HL-60/S4 treated with phorbol 12-myristate 13-acetate at 8.2 ng/mL for 4 days and 3 days (cell line): ENCODE results near the gene DPP6.

Experiments
- in situ Hi-C: fragments of 300-500 bp; cut with MboI; formaldehyde crosslinking; loops from 2 replicates; pipeline ENCODE4 v1.15.0; 2022; ENCODE audit warnings: low sequenced_read_pairs

DPP6 gene

DNA sequence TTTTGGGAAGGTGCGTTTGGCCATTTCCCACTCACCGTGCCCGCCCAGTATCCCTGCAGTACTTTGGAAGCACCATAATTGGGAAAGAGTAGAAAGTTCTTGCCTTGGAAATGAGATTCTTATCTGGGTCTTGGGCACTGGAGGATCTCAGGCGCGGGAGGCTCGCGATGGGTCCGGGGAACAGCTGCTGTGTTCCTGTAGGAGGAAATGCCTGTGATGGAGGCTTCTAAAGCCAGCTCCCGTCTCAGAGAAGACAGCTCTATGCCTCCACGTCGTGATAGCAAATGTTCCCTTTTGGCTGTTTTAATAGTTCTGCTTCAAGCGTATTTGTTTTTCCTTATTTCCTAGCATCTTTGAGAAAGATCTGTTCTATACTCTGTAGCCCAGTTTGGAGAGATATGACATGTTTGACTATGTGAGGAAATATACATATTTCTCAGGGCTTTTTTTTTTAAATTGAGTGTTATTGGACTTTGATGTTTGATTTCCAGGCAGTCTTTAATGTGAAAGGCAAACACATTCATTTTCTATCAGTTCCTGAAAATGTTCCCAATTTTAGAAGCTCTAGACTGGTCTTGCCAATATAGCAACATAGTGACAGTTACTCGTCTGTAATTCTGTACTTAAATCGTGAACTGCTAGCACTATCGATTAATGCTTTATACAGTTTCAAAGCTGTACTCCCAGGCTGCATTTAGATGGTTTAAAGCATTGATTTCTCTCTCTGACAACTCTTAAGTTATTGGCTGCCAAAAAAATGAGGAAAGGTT, 280.8 kb downstream of the DPP6 start:
- in situ Hi-C loops, result no loop called here

DNA sequence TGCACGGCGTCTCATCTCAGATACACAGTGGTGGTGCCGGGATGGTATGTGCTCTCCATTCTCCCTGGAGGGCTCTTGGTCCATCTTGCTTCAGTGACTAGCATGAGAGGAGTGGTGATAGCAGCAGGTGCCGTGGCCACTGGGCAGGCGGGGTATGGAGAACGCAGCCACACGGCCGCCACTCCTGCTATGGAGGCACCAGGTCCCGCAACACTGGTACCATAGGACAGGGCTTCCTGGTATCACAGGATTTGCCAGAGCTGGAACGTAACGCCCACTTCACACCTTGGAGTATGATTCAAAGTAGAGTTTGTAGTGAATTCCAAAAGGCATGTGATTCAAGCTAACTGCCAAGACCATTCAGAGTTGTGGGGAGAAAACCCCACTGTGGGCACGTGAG, 284.1 kb downstream of the DPP6 start:
- in situ Hi-C loops, result no loop called here

DNA sequence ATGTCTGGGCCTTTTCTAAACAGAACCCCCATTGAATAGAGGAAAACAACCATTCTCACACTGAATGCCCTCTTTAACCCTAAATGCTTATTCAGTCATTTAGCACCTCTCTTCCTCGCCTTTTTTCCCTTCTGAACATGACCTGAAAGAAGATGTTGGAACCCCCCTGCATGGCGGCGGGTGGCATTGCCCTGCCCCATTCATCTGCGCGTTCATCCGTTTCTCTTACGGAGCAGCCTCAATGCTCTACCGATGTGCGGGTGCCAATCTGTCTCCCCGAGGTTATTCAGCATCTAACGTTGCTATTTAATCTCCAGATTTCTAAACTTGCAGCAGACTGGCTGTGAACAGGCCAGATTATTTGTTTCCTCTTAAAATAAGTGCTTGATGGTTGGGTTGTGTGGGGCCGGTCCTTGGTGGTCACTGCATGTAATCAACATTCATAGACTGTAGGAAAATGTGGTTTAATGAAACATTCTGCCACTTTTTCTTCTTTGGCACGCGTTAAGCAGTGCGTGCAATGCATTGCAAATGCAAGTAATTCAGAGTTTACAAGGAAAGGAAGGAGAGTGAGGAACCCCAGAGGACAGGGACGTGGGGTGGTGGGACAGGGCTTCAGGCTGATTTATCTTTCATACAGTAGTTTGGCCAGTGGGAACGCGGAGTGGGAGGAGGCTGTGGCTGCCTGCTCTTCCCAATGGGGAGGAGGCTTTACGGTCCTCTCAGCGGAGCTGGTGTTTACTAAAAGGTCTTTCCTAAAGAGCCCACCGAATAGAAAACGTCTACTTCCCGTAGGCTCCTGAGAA, 286.7 kb downstream of the DPP6 start:
- in situ Hi-C loops, result no loop called here

DNA sequence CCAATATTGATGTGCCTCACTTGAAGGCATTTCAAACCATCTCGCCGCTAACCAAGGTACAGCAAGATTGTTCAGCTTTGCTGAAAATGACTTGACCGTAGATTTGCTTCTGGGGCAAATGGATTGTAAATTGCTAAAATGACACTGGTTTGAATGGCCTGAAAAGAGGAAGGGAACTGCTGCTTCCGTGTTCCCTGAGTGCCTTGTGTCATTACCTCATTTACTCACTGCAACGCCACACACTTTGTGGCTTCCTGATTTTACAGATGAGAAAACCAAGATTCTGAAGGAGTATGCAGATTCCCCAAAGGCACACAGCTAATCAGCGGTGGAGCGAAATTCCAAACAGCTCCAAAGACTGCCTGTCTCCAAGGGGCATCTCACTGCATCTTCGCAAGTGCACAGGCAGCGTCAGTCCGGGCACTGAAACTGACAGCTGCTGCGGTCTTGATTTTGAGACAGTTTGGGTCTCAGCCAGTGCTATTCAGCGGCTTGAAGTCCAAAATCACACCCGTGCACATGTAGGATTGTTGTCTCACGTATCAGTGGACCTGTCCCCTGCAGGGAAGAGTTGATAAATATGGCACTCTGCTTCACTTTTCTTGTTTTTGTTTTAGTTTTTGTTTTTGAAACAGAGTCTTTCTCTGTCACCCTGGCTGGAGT, 290.9 kb downstream of the DPP6 start:
- in situ Hi-C loops, result no loop called here

DNA sequence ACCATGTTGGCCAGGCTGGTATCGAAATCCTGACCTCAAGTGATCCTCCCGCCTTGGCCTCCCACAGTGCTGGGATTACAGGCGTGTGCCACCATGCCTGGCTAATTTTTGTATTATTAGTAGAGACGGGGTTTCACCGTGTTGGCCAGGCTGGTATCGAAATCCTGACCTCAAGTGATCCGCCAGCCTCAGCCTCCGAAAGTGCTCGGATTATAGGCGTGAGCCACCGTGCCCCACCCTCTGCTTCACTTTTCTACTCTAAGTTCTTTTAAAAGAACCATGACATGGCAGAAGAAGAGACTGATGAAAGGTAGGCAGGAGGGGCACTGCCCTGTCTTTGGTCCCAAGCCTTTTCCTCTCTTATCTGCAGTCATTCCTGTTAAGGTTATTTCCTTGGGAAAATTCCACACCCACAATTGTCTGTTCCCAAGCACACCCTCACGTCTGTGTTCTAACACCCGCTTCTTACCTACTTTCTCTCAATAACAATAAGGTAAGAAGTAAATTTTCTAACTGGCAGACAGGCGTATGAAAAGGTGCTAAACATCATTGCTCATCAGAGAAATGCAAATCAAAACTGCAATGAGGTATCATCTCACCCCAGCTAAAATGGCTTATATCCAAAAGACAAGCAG, 291.7 kb downstream of the DPP6 start:
- in situ Hi-C loops, result no loop called here

DNA sequence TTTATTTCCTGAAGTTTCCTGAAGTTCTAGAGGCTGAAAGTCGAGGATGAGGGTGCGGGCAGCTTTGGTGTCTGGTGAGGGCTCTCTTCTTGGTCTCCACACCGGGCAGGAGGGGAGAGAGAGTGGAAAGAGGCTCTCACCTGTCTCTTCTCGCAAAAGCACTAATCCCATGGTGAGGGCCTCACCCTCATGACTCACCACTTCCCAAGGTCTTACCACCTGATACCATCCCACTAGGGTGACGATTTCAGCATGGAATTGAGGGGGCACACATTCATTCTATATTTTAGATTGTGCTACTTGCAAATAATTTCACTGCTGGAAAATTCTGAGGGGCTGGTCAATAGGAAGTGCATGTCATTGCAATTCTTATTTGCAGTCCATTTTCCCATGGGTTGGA, 292.9 kb downstream of the DPP6 start:
- in situ Hi-C loops, result no loop called here

DNA sequence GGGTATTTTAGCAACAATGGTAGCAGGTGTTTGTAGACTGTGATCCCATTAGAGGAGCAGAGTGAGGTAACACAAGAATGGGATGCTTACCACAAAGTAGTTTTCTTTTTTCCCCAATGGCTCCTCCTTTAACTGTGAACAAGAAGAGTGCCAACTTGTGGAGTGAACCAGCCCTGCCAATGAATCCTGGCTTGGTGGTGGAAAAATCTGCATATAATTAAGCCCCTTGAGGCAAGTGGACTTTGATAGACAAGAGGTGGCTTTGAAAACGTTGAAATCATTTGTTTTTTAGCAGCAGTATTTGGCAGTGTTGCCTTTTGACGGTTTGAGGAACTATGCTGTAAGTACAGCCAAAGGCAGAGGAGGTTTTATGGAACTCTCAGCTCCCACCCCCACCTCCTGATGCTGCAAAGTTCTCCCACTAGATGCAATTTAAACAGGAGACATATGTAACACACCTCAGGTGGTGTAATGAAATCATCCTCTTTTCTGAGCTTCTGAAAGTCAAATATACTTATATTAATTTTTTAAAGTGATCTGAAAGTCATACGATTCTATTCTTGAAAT, 295.6 kb downstream of the DPP6 start:
- in situ Hi-C loops, result no loop called here

DNA sequence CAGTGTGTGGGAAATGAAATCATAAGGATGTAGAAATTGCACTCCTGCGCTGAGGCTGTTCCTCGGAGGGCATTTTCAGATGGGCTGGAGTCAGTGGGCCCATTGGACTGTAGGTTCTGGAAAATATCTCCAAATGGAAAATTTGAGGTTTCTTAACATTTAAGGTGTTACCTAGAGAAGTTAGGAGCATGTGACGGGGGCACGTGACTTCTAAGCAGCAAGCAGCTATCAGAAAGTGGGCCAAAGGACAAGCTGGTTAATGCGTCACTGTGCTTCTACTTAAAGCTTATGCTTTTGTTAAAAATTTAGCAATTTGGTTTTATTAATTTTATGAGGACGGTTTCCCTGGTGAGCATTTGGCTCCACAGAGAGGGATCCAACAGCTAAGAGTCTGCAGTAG, 298.7 kb downstream of the DPP6 start:
- in situ Hi-C loops, result no loop called here

DNA sequence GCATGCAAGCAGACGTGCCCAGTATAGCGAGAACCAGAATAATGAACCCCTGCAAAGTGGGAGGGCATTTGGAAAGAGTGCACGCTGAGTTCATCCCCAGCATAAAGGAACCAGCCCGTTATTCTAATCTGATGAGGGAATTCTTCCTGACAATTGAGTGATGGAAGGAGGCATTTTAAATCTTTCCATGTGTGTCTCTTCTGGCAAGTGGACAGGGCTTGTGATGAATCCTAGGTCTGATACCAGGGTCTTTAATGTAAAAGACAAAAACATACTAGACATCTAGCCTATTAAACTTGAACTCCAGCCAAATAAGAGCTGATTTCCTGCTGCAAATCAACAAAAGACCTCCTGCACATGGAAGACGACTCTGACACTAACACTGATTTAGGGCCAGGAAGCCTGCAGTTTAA, 301.2 kb downstream of the DPP6 start:
- in situ Hi-C loops, result no loop called here

DNA sequence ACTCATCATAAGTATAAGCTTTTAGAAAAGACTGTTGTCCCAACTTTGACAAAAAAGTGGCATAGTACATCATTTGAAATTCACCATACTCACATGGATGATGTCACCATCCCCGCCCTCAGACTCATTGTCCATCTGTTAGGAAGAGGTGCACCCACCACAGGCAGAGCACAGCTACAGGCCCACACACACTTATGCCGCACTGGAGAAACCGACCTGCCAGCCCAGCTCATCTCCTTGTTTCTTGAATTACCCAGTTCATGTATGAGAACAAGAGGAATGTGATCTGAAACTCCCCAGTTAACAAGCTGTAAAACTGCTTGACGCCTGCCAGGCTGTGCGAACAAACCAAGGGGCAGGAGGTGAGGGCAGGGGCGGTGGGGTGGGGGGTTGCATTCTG, 312.0 kb downstream of the DPP6 start:
- in situ Hi-C loops, result no loop called here

DNA sequence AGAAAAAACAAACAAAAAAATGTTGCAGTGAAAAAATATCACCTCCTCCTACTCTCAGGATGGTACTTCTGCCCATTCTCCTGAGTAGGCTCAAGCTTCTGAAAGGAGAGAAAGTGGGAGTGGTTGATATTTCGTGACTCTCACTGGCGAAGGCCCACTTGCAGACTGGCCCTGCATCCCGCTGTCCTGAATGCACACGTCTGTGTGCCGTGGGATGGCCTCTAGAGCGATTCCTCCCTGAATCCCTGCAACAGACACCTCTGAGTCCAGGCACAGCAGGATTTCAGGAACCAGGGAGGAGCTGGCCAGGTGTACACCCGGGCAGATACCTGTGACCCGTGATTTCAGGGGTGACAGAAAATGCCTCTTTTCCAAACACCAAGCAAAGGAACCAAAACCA, 319.2 kb downstream of the DPP6 start:
- in situ Hi-C loops, result no loop called here

DNA sequence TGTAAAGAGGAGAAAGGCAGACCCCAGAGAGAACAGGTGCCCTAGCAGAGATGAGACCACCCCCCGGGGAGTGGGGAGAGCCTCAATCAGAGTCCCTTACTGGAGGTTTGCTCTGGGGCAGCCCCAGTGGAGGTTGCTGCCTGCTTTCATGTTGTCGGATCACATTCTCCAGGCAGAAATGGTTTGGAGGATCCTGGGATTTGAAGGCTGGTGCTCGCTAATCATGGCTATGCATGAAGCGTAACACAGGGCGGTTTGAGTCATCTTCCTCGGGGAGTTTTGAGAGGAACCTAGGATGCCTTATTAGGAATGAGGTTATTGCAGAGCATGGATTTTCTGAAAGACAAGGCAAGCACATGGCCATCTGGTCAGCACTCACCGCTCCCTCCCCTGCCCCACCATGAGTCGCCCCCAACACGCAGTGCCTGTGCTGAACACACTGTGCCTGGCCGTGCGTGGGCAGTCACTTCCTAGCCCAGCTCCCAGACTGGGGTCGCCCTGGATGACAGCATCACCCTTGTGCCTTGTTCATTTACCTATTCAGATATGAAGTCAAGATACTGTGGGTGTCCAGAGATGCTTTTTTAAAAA, 319.9 kb downstream of the DPP6 start:
- in situ Hi-C loops, result no loop called here

DNA sequence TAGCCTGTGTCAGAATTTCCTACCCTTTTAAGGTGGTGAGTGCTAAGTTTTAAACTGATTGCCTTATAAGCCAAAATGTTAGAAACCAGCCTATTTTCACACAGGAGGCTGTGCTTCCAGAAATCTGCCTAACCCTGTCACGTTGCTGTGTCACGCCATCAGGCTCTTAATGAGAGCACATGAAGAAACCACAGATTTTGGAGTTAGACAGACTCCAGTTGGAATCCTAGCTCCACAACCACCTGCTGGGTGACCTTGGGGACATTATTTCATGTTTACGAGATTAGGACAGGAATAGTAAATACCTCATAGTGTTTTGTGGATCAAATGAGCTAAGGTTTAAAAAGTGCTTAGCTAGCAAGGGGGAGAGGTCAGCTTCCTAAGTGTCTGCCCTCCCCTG, 321.8 kb downstream of the DPP6 start:
- in situ Hi-C loops, result no loop called here

DNA sequence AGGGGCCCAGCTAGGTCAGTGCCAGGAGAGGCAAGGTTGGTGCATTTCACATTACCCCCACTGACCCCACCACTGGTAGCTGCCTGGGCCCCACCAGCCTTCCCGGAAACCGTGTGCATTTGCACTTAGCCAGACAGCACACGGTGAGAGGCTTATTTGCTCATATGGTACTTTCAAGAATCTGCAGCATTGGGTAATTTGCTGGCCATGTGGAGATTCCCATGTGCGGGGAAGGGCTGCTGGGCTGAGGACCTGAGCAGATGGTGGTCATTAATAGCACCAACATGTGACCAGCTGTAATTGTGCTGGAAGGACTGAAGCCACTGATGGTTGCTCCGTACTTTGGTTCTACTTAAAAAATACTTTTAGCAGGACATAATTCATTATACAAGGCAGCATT, 323.8 kb downstream of the DPP6 start:
- in situ Hi-C loops, result no loop called here

DNA sequence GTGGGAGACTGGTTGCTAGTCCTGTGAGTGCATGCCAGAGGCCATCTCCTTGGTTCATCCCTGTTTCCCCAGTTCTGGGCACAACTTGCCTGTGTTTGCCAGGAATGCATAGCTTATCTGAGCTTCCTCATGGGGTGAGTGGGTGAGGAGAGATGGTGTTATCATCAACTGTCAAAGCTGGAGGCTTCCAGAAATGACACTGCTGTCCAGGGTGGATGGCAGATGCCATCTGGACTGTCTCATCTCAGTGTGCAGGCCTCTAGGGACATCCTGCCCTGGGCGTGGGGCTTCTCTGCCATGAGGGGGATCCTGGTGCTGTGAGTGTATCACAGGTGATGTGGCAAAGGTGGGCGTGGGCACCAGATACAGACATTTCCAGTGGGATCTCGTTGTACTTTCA, 328.6 kb downstream of the DPP6 start:
- in situ Hi-C loops, result no loop called here

DNA sequence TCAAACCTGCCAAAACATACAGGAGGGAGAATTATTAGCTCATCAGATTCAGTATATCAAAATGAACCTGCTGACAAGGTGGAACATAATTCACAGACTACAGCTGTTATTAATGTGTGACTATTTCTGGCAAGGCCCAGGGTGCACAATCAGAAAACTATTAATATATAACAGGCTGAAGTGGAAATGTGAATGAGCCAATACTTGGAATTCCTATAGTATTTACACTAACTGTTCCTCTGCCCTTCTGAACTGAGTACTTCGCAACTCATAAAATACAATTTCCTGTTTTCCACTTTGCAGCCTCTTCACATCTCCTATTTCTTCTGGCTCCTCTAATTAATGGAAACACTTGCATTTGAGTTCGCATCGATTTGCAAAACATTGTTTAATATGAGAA, 330.8 kb downstream of the DPP6 start:
- in situ Hi-C loops, result no loop called here

DNA sequence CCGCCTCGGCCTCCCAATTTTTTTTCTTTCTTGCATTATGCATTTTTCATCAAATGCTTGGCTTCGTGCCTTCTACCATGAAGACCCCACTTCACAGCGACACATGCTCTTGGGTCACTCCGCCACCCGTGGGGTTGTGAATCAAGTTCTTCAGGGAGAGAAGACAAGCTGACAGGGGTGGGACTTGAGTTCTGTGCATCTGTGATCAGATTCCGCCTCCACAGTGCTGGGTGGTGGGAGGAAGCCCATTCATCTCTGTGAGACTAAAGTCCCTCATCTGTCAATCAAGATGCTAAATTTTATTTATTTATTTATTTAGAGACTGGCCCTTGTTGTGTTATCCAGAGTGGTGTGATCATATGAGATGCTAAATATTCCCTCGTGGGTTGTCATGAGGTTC, 333.0 kb downstream of the DPP6 start:
- in situ Hi-C loops, result no loop called here

DNA sequence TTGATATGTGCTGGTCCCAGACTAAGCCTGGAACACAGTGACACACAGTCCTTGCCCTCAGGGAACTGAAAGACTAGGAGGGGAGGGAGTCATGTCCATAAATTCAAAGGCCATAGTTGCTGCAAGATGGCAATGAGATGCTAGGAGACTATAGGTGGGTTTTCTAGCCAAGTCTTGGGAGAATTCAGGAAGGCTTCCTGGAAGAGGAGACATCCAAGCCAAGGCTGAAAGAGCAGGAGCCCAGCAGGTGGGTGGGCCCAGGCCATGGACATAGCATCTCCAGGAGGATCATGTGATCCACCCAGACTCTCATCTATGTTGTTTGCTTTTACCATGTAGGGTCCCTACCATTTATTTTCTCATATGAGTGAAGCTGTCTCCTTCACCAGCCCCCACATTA, 335.1 kb downstream of the DPP6 start:
- in situ Hi-C loops, result no loop called here

DNA sequence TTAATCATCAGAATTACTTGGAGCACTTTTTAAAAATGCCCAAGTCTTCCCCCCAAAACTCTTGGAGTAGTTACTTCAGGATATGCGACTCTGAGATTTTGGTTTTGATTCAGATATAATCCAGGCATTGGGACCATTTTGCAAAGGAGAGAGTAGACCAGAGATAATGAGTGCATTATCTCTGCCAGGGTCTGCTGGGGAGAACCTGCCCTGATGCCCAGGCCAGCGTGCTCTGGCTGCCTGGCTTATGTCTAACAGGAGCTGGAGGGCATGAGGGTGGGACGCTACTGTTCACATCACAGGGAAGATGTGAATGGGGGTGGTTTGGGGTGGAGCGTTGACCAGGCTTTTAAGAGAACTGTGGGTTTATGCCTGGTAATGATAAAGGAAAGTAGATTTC, 336.2 kb downstream of the DPP6 start:
- in situ Hi-C loops, result no loop called here

DNA sequence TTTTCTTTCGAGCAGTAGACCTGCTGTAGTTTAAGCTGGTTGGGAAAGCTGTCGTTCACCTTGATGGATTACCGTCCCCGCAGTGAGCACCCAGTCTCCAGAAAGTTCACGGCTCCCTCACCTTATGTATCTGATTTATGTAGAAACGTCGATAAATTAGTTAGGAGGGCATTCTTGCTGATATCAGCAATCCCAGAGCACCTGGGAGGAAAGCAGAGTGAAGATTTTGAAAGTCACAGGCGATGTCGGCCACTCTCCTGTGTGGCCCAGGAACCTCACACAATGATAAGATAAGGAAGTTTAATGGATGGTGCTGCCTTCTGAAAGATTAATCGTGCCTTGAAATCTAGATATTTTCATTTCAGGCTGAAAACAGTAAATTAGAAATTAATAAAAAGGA, 336.8 kb downstream of the DPP6 start:
- in situ Hi-C loops, result no loop called here

DNA sequence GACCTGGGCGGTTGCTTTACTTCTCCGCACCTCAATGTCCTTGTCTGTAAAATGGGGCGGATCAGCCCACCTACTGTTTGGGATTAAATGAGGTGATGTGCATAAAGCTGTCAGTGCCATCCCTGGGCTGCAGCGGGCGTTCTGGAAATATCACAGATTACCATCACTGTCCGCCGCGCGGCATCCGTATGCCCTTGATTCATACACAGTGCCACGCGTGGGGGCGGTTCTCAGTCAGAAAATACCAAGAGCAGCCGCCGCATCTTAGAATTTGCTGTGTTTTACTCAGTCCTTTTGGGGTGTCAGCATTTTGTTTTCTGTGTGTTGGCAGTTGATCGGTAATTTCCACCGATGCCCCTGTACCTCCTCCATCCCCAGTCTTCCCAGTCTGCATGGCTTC, 338.8 kb downstream of the DPP6 start:
- in situ Hi-C loops, result no loop called here
